GM21390 (cell line): Measurements from ENCODE around the gene PLAC8L1.
"Not testable (repeated sequence)": the region's sequence is repeated elsewhere in the genome, so short reads cannot be mapped to it uniquely, and the experiment has no call there.

ENCODE experiments used
- ATAC-seq: cut with Tn5 transposase; IDR thresholded peaks from one replicate; pipeline ENCODE4 v1.9.1; 2021; ENCODE audit not compliant: unreplicated experiment

Gene PLAC8L1, protein sequence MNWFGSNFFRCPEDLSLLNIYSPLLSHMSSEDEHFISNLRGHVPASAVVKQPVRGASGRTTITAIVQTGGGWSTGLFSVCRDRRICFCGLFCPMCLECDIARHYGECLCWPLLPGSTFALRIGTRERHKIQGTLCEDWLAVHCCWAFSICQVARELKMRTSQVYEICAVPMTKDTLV

DNA sequence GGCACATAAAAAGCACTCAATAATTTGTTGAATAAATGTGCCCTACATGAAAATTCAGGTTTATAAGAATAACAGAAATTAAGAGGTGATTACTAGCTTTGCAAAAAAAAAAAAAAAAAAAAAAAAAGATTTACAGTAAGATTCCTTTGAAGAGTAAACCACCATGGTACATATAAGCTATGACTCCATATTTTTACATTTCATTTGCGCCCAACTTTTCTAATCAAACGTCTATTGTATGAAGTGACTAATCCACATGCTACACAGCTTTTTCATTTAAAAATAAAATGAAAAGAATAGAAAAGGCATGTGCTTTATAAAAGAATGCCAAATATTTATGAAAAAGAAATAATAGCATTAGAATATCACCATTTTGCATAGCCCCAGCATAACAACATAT lies at the start of gene PLAC8L1:
TSS of gene PLAC8L1 (minus strand) at position 101 of the 400 bp plus-strand sequence. CDS start 1,266 bp downstream, outside the sequence.
- no peak for ATAC-seq

DNA sequence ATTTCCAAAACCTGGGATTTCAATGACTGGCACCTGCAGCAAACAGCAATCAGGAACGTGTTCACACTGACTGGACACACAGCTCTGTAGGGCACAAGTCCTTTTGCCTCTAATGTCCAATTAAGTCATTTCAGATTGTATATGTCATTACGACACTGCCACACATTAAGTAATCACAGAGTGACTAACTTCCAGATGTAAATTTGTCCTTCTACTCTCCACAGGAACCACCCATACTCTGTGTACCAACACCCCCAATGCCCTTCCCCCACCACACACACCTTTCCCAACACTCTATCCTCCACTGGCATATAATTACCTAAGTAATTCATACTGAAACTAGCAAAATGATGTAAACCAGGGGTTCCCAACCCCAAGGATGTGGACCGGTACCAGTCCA lies 46.6 kb upstream of the PLAC8L1 start:
- no peak for ATAC-seq

DNA sequence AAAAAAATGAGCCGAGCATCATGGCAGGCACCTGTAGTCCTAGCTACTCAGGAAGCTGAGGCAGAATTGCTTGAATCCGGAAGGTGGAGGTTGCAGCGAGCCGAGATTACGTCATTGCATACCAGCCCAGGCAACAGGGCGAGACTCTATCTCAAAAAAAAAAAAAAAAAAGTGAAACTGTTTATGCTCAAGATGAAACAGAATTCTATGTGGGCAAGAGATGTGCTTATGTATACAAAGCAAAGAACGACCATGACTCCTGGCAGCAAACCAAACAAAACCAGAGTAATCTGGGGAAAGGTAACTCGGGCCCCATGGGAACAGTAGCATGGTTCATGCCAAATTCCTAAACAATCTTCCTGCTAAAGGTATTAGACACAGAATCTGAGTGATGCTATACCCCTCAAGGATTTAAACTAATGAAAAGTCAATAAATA lies 32.6 kb upstream of the PLAC8L1 start:
- no peak for ATAC-seq

DNA sequence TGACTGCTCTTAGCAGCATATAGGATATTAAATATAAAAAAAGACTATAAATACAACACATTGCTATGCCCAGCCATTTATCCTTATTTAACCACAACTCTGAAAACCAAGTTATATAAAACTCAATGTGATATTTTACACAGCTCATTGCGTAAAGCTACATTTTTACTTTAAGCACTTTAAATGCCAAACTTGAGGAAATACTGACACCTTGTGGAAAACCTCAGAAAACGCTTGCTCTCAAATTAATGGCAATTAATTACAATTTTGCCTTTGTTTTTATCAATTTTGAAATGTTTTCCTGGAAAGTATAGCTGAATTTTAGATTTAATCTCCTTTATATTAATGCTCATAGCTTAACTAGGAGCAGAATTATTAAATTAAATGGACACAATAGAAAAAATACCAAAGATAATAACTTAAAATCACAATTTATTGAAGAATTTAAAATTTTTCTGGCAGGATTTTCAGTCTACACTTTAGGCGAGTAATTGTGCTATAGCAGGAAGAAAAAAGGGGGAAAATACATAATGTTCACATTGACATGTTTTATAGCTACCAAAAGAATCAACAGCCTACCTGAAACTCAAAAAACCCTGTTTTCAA lies 25.2 kb upstream of the PLAC8L1 start:
- ATAC-seq = no peak

DNA sequence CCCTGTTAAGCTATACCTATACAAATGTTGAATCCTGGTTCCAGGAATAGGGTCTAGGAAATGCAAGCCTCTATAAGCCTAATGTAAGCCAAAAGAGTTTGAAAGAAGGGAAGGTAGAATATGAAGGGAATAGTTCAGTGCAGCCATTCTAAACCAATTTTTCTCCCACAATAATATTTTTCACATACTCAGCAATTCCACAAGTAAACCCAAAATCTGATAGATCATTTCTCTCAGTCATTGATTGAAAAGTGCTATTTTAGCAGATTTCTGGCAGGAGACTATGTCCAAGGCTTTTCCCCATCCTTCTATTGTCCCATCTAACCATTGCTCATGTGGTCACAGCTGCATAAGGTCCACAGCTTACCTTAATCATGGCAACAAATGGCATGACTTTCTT lies 20.7 kb upstream of the PLAC8L1 start:
- ATAC-seq = no peak

DNA sequence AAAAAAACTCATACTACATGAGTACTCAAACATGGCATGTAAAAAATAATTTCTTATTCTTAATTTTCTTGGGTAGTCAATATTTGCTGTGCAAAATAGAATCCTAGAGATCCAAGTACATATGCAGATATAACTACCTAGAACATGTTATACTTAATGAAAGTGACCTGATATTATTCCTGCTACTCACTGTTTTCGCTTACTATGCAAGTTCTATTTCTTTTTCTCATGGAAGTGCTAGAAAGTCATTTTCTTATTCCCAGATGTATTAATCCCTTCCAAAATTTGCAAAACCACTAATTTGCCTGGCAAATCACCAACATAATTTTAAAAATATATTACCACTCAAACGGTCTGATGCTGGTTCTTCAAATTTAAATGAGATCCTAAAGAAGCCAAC lies 19.2 kb upstream of the PLAC8L1 start:
- ATAC-seq = no peak

DNA sequence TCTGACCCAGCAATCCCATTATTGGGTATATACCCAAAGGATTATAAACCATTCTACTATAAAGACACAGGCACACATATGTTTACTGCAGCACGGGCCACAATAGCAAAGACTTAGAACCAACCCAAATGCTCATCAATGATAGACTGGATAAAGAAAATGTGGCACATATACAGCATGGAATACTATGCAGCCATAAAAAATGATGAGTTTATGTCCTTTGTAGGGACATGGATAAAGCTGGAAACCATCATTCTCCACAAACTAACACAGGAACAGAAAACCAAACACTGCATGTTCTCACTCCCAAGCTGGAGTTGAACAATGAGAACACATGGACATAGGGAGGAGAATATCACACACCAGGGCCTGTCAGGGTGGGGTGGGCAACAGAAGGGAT lies 16.1 kb upstream of the PLAC8L1 start:
- ATAC-seq = not testable (repeated sequence)

DNA sequence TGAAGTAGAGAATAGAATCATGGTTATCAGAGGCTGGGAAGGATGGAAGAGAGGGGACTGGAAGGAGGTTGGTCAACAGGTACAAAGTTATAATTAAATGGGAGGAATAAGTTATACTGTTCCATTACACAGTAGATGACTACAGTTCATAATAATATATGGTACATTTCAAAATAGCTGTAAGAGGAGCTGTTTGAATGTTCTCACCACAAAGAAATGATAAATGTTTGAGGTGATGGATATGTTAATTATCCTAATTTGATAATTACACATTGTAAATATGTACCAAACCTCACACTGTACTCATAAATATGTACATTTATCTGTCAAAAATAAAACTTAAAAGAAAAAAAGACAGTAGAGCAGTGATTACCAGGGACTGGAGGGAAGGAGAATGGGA lies 12.9 kb upstream of the PLAC8L1 start:
- no peak for ATAC-seq

DNA sequence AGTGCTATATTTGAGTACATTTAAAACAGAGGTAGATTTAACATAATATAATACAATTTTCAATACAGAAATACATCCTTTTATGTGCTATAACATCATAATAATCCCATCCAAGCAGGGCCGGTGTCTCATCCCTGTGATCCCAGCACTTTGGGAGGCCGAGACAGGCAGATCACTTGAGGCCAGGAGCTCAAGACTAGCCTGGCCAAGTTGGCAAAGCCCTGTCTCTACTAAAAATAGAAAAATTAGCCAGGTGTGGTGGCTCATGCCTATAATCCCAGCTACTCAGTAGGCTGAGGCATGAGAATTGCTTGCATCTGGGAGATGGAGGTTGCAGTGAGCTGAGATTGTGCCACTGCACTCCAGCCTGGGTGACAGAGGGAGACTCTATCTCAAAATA lies 11.8 kb upstream of the PLAC8L1 start:
- not testable (repeated sequence) for ATAC-seq

DNA sequence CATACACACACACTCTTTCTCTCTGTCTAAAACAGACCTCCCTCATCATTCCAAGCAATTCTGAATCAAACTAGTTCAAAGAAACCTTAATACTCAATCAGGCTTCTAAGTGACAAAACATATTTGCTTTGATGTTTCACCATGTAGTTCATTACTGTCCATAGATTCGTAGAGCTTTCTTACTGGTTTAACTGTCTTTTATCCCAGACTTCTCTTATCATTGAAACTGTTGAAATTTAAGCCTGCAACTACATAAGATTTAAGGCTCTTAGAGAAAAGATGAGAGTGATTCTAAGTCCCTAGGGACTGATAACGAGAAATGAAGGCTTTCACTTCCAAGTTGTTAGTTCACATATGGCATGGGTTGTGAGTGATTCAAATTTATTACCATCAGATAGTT lies 11.0 kb upstream of the PLAC8L1 start:
- ATAC-seq = no peak

DNA sequence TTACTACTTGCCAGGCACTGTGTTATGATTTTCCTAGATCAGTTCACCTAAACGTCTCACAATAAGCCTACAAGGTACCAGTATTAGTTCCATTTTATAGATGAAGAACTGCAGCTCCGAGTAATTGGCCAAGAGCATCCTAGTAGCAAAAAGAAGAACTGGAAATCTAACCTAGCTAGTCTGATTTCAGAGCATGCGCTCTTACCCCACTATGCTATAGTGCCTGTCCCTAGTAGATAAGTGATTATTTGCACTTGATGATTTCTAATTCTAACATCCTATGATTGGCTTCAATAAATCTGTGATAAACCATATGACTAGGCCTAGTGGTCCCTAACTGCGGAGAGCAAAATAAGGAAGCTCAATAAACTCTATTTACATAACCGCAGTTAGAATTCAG lies 7.1 kb upstream of the PLAC8L1 start:
- no peak for ATAC-seq

DNA sequence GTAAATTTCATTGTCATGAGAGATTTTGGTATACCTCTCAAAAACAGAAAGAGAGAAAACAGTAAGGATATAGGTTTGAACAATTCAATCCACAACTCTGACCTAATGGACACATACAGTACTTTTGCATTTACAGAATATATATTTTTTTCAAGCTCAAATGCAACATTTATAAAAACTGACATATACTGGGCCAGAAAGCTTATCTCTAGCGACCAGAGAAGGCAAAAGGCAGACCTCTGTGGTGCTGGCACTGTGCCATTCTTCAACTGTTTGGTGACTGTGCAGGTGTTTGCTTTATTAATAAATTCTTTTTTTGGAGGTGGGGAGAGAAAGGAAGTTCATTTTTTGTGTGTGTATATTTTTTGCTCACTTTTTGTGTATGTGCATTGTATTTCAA lies 6.0 kb upstream of the PLAC8L1 start:
- no peak for ATAC-seq

DNA sequence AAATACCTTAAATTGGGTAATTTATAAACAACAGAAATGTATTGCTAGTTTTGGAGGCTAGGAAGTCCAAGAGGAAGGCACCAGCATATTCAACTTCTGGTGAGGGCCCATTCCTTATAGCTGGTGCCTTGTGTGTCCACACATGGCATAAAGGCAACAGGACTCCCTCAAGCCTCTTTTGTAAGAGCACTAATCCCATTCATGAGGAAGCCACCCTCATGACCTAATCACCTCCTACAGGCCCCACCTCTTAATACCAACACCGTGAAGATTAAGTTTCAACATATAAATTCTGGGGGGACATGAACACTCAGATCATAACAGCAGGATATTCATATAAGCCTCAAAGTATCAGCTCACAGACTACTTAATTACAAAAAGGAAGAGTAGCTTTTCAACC lies 4.0 kb upstream of the PLAC8L1 start:
- no peak for ATAC-seq

DNA sequence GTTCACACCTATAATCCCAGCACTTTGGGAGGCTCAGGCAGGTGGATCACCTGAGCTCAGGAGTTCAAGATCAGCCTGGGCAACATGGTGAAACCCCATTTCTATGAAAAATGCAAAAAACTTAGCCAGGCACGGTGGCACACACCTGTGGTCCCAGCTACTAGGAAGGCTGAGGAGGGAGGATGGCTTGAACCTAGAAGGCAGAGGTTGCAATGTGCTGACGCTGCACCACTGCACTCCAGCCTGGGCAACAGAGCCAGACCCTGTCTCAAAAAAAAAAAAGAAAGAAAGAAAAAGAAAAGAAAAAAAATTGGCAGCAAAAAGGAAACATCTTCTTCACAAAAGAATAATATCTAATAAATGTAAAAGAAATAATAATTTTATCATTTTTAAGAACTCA lies 3.5 kb upstream of the PLAC8L1 start:
- ATAC-seq = not testable (repeated sequence)

DNA sequence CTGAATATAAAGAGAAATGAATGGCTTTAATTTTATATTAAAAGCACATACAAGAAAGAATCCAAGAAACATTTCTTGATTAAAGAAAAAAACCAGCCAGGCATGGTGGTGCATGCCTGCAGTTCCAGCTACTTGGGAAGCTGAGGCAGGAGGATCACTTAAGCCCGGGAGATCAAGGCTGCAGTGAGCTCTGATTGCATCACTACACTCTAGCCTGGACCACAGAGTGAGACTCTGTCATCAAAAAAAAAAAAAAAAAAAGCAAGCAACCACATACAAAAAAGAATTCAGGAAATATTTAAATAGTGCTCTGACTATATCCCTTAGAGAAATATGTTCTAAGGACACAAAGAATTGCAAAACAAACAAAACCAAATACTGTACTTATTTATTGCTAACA lies 2.5 kb upstream of the PLAC8L1 start:
- ATAC-seq = no peak

DNA sequence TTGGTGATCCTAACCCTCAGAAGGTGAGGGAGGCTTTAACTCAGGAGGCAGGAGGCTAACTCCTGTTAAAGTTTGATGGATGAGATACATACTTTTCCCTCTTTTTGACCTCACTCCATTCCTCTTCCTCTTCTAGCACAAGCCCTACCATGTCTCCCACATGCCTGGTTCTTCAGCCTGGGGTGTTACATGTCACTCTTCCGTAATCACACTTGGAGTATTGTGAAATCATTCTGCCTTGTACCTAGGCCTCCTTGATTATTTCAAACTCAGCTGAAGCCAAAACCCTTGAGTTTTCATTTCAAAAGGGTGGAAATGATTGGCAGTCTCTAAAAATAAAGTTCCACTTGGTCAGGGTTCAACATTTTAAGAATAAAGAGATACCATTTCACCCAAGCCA lies 1.8 kb downstream of the PLAC8L1 start:
- ATAC-seq = no peak

DNA sequence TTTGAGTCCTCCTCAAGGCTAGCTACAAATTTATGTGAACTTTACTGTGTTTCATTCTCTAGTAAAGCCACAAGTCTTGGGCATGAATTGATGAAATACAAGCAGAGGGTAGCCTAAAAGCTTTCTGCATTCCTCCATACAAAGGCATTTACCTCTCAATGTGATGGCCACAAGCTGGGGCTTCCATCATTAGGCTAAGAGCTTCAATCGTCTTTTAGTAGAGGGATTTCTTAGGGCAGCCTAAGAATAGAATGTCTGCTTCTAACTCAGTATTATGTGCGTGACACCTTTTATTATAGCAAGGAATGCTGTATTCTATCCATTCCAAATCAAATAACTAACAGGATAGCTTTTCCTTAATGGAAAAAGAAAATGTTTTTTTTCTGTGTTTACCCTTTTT lies 3.7 kb downstream of the PLAC8L1 start:
- ATAC-seq = no peak

DNA sequence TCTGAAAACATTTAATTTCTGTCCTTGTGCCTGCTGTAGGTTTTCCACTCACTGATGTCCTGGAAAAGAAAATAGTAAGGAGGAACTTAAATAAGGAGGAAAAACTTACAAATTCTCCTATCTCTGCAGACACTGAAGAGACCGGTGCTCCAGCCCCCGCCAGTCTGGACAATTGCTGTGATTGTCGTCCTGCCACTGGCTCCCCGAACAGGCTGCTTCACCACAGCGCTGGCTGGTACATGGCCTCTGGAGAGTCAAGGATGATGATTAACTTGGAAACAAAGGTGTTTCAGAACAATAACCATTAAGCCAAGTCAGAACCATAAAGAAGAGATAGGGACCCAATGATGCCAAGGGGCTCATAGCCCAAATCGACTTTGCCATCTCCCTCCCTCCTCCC lies 7.3 kb downstream of the PLAC8L1 start:
- ATAC-seq = no peak

DNA sequence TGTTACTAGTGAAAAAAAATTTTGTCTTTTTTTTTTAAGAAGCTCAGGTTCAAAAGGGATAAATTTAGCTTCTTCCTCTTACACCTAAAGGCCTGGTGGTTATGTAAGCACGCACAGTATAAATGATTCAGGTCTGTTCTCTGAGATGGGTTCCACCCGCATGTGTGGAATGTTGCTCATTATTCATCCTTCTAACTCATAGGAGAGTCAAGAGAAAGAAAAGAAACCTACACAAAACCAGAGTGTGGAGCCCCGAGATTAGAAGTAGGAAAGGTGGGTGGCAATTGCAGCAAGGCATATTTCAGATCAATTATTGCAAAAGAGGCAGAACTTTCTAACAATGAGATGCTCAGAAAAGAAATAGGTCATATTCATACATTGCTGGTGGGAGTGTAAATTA lies 13.5 kb downstream of the PLAC8L1 start:
- ATAC-seq = no peak

DNA sequence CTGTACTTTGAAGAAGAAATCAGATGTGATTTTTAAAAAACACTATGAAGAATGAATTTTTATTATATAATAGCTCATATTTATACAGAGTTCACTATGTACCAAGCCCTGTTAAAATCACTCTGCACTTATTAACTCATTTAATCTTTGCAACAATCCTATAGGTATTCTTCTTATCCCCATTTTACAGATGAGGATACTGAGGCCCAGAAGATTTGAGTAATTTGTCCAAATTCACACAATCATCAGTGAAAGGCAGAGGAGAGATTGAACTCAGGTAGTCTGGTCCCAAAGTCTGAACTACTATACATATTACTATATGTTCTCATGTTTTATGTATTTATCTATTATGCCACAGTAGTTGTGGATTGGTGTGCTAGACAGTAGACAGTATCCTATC lies 16.1 kb downstream of the PLAC8L1 start:
- no peak for ATAC-seq

DNA sequence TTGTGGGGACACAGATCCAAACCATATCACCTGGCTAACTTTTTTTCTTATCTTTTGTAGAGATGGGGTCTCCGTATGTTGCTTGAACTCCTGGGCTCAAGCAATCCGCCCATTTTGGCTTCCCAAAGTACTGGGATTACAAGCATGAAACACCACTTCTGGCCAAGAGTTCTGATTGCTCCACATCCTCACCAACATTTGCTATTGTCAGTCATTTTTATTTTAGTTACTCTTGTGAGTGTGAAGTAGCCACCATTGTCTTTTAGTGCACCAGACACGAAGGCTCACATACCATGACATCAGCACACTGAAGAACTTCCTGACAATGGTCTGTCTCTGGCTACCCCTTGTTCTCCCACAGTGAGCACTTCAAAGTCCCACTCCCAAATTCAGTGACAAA lies 17.3 kb downstream of the PLAC8L1 start:
- ATAC-seq = no peak

DNA sequence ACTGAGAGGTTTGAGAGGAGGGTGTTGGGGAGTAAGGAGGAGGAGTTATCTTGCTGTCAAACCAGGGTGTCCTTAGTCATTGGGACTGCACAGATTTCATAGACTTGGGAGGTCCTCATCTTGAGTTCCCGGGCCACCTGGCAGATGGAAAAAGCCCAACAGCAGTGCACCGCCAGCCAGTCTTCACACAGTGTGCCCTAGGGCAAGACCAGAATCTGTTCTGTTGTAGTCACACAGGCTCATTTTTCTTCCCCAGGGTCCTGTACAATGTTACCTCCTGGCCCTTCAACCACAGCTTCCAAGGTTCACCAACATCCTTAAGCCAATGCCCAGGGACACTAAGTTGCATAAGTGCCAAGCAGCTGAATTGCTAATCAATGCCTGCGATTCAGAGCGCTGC lies 21.0 kb downstream of the PLAC8L1 start:
- ATAC-seq = no peak

DNA sequence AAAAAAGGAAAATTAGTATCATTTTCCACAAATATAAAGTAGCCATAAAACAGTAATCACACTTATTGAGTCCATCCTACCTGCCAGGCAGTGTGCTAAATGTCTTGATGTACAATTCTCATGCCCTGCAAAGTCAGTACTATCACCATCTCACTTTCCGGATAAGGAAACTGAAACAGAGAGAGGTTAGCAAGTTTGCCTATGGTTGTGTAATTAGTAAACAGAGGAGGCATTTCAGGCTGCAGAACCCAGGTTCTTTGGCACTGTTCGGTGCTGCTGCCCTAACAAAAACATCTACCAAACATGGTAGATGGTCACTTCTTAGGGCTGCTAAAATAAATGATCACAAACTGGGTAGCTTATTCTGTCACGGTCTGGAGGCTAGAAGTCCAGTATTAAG lies 22.6 kb downstream of the PLAC8L1 start:
- ATAC-seq = peak; percentile 95
